GM21528 (cell line): ENCODE results near the gene BRD1.
"Not testable (repeated sequence)": the region's sequence is repeated elsewhere in the genome, so short reads cannot be mapped to it uniquely, and the experiment has no call there.

ENCODE experiments used
- ATAC-seq: cut with Tn5 transposase; IDR thresholded peaks from one replicate; pipeline ENCODE4 v1.9.1; 2021; ENCODE audit warnings: mild to moderate bottlenecking, moderate library complexity; ENCODE audit not compliant: unreplicated experiment, low FRiP score

The BRD1 gene

DNA sequence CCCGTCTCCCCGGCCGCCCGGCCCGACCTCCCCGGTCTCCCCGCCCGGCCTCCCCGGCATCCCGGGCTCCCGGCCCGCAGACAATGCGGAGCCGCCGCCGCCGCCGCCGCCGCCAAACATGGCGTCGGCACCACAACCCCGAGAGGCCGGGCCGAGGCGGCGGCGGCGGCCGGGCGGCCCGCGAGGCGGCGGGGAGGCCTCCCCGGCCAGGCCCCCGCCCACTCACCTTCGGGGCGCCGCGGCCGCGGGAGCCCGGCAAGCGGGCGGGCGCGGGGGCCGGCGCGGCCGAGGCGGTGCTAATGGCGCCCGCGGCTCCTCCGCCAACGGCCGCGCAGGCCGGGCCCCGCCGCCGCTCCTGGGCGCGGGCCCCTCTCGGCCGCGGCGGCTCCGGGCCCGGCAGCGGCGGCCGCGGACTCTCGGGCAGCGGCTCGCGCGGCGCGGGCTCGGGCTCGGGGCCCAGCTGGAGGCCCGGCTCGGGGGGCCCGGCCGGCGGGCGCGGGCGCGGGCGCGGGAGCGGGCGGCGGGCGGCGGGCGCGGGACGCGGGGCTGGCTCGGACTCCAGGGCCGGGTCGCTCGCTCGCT lies 311 bp downstream of the BRD1 start:
- ATAC-seq = no peak

DNA sequence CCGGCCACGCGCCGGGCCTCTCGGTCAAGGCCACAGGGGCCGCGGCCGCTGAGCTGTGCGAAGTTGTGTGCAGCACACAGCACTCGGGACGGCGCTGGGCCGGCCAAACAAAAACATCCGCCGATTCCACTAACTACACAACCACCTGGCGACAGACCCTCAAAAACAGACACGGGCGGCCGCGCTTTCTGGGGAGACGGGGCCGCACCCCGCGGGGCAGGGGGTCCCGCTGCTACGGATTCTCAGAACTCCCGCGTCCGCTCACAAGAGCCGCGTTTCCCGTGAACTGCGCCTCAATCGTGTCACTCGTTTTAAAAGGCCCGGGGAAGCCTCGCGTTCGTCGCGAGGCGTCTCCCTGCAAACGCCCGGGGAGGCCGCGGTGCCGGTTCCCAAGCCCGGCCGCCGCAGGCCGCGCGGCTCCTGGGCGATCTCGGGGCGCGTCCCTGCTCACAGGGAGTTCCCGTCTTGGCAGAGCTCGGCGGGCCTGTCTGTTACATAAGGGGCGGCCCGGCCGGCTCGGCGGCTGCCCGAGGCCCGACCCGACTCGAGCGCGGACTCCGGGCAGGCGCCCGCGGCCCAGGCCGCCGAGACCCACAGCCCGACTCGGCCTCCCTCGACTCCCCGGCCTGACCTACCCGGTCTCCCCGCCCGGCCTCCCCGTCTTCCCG lies 936 bp downstream of the BRD1 start:
- no peak for ATAC-seq

DNA sequence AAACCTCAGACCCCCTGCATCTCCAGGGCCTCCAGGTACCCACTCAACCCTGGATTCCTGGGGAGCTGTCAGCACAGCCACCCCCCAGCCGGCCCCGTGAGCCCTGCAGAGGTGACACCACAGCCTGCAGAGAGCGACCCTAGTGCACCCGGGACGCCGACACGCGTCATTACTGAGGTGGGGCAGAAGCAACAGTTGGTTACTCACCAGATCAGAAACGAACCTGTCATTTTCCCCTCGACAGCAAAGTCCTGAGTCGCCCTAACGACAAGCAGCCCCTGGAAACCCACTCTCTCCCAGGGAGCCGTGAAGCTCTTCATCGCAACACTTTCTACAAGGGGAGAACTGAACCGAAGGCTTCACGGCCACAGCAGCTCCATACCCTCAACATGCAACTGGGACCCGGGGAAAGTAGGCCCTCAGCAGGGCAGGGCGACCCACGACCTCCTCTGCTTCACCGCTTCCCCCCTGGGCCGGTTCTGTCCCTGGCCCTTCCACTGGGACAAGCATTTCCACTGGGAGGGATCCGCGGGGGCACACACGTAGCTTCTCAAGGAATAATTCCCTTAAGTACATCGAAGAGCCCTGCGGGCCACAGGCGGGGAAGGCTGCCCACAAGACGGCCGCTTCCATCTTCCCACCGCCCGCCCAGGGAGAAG lies 1.6 kb downstream of the BRD1 start:
- ATAC-seq = no peak

DNA sequence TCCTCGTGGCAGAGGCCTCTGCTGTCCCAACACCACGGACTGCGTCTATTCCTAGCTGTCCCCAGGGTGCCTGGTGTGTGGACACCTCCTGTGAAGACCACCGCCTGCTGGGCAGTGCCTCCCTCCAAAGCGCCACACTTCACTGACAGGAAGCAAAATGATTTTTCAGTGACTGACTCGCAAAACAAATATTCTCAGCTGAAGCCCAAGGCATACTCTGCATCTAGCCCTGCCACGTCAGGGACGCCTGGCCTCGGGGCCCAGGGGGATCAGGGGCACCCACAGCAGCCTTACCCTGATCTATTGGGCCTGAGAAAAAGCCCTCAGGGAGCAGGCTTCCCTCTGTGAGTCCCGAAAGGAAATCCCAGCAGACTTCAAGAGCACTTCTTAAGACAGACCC lies 2.2 kb downstream of the BRD1 start:
- ATAC-seq = no peak

DNA sequence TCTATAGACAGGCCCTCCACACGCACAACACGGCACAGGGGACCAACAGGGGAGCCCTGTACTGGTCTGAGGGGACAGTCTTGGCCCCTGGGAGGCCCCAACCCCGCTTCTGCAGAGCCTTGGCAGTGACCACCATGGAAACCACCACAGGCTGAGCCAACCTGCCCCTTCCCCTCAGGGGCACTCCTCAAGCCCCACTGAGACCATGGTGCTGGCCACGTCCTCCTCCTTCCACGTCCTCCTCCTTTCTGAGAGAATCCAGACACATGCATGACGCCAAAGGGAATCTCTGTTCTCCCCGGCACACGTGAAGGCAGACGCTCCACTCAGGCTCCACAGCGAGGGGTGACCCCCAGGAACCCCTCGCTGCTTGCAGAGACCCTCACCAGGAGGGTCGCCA lies 2.7 kb downstream of the BRD1 start:
- ATAC-seq = no peak

DNA sequence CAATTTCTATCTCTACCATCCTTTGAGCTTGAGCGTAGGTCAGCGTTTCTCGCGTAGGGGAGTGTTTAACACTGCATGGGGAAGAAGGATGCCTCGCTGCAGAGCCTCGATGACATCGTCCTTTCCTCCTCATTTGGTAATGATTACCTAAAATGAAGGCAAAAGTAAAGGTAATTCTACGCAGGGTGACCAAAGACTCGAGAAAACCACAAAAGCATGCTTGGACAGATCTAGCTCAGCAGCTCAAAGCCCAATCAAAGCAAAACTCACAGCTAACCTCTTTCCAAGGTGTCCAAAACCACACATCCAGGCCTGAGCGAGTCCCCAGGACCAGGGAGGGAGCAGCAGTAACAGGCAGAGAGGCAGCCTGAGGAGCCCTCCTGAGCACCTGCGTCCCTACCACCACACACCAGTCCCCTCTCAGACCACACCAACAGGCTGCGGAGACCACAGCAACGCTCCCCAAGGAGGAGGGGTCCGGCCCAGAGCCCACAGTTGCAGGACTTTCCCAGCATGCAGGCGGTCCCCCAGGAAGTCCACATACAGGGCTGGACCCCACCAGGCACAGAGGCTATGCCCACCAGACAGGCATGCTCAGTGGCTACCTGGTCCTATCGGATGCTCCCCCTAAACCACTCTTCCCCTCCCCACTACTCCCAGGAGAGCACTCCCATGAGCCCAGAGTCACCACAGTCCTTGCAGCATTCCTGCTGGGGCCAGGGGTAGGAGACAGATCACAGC lies 3.3 kb downstream of the BRD1 start:
- ATAC-seq = no peak

DNA sequence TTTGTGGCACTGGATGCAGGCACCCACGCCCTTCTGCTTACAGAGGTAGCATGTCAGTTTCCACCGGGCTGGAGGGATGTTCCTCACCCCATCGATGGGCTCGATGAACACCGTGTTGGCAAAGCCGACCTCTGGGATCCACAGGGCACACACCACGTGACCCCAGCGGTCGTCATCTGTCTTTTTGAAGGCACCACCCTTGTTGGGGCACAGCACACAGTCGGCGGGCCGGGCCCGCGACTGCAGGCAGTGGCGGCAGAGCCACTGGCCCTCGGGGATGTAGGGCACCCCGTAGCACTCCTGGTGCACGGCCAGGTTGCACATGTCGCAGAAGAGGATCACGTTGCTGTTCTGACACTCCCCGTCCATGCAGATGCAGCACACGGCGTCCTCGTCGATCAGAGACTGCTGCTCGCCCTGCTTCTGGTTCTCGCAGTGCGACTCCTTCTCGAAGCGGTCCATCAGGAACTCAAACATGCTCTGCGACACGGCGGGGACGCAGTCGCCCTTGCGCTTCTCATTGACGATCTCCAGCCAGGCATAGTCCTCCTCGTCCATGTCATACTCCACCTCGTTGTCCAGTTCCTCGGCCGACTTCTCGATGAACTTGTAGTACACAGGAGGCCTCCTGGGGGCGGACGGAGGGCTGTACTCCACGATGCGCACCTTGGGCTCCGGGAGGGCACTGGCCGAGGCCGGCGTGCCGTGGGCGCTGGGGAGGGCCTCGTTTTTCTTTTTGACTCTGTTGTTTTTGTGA lies 4.2 kb downstream of the BRD1 start:
- no peak for ATAC-seq

DNA sequence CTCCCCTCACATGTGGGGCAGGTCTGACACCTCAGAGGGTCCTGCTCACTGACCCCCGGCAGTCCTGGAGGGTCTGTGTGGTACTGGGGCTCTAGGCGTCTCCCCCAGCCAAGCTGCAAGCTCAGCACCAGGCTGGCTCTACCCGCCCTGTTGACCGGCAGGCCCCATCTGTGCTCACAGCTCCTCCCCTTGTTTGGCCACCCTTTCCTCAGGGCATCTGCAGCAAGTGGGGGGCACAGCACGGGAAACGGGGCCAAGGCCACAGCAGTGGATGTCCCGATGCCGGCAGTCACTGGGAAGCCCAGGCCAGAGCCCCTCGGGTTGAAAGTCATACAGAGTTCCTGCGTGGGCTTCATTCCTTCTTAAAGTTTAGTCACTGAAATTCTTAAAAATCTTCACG lies 5.9 kb downstream of the BRD1 start:
- not testable (repeated sequence) for ATAC-seq

DNA sequence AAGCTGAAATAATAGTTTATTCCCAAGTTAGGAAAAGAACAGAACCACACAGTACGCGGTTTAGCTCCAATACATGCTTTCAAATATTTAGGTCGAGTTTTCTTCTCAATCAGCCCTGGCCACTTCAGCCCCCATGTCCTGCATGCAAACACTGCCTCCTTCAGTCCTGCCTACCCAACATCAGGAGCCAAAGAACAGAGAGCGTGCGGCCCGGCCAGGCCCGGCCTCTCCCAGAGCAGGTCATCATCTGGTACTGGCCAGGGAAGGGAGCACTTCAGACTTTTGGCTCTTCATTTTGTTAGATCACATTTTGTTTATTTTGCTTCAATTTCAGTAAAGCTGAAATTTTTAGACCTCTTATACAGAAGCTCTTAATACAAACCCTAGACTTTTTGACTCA lies 6.7 kb downstream of the BRD1 start:
- ATAC-seq = no peak

DNA sequence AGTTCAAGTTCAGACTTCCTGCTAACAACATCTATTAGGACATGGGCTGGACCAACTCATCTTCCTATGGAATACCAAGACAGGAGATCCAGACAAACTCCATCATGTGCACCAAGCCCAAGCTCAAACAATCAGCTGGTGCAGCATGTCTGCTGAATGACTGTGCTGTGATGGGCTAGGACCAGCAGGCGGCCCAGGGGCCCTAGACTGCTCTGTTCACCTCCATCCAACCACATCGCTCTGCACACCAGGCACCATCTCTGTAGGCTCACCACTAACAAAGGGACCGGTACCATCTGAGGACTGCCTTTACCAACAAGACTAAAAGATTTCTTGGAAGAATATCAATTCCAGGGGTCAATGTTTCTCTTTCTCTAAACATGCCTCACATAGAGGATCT lies 10.3 kb downstream of the BRD1 start:
- no peak for ATAC-seq

DNA sequence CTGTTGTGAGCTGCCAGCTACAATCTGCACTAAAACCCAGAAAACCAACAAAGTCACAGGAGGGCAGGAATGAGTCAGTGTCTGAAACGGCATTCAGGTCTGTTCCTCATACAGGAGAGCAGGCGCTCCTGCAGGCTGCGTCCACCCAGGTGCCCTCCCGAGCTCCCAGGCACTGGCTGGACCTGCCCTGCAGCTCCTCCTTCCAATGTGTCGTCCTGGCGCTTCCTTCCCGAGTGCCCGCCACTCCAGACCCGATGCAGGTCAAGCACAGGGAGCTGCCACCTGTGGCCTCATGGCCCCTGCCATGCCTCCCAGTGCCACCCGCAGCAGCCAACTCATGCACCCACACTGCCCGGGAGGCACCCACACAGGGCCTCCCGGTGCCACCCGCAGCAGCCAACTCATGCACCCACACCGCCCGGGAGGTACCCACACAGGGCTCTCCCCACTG lies 12.0 kb downstream of the BRD1 start:
- ATAC-seq = no peak

DNA sequence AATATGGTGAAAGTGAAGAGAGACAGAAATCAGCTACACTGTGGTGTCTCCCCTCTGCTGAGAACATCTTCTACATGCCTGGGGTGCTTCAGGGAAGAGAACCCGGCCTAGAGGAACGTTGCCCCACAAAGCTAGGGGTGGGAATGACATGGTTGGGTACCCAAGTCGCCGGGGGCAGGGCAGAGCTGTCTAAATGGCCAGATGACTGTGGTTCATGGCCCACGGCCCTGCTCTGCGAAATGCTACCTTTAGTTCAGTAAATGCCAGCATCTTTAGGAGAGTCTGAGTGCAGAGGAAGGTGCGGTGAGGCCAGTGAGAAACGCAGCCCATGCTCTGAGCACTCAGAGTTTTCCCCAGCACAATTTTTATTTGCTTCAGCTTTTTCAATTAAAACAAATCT lies 12.8 kb downstream of the BRD1 start:
- no peak for ATAC-seq

DNA sequence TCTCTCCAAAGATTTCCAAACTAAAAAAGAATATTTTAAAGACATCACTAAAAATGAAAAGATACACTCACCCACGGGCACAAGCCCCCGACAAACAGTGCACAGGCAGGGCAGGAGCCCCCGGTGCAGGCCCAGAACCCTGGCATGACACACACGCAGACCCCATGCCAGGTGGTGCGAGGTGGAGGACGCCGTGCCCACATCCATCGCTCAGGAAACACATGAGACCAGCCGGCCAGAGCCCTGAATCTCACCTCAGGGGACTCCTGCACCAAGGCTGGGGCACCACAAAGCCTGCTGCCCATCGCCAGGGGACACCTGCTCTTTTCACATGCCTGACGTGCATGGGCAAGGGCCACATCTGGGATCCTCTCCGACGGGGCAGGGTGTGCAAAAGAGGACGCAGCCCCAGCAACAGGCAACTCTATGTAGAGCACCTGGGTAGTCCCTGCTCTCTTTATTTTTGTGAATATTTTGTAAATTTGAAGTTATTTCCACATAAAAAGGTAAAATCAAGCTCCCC lies 13.4 kb downstream of the BRD1 start:
- no peak for ATAC-seq

DNA sequence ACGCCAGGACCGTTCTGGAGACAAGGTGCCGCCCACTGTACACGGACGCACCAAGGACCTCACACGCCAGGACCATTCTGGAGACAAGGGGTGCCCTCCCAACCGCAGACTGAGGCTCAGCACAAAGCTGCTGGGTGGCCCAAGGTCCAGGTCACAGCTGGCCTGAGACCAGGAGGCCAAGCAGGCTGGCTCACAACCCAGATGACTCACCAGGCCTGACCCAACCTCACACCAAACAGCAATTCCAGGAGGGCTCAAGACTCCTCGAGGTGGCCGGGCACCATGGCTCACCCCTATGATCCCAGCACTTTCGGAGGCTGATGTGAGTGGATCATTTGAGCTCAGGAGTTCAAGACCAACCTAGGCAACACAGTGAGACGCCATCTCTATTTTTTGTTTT lies 14.8 kb downstream of the BRD1 start:
- no peak for ATAC-seq

DNA sequence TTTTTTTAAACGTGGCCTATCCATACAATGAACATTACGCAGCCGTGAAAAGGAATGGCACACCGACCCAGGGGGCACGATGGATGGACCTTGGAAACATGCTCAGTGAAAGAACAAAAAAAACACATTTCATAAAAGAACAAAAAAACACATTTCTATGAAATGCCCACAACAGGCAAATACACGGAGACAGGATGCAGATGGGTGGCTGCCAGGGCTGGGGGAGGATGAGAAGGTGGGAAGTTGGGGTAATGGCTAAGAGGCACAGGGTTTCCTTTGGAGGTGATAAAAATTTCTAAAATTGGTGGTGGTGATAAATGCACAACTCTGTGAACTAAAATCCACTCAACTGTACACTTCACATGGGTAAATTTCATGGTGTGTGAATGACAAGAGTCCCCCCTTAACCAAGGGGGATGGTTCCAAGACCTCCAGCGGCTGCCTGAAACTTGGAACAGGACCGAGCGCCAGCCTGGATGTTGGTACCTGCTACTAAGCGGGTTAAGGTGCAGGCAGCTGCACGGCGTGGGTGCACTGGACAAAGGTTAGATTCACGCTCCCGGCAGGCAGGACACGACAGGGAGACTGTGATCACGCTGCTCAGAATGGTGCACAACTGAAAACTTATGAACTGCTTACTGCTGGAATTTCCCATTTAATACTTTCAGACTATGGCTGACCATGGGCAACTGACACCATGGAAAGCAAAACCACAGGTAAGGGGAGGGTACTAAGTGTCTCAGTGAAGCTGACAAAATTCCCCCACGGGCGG lies 16.5 kb downstream of the BRD1 start:
- no peak for ATAC-seq

DNA sequence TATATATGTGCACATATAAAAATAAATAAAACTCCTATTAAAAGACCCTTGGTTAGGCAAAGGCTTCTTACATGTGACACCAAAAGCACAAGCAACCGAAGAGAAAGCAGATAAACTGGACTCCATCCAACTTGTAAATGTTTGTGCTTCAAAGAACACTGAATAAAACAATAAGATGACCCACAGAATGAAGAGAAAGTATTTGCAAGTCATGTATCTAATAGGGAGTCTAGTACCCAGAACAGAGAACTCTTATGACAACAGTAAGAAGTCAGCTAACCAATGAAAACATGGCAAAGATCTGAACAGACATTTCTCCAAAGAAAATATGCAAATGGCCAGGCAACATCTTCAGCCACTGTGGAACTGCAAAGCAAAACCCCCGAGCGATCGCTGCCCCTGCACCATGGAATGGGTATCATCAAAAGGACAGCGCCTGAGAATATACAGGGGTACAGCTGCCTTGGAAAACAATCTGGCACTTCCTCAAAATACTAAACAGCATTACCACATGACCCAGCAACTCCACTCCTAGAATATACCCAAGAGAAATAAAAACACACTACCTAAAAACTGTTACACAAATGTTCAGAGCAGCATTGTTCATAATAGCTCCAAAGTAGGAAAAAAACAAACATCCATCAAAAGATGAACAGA lies 17.2 kb downstream of the BRD1 start:
- ATAC-seq = no peak

DNA sequence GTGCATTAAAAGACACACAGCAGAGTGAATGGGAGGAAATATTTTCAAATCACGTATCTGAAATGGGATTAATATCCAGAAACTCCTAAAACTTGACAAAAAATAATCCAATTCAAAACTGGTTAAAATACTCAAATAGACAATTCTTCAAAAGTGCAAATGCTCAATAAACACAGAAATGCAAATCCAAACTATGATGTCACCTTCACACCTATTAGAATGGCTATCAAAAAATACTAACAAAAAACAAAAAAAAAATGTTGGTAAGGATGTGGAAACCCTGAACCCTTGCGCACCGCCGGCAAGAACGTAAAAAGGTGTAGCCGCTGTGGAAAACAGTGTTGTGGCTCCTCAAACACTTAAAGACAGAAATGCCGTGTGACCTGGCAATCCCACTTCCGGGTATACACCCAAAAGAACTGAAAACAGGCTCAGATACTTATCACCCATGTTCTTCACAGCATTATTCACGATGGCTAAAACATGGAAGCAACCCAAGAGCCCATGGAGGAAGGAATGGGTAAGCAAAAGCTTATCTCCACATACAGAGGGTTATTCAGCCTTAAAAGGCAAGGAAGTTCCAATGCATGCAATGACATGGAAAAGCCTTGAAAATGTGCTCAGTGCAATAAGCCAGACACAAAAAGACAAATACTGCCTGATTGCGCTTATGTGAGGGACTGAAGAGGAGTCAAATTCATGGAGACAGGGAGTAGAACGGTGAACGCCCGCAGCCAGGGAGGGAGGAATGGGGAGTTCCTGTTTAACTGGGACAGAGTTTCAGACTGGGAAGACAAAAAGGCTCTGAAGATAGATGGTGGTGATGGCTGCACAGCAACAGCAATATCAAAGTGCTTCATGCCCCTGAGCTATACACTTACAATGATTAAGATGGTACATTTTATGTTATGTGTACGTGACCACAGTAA lies 19.6 kb downstream of the BRD1 start:
- ATAC-seq = no peak

DNA sequence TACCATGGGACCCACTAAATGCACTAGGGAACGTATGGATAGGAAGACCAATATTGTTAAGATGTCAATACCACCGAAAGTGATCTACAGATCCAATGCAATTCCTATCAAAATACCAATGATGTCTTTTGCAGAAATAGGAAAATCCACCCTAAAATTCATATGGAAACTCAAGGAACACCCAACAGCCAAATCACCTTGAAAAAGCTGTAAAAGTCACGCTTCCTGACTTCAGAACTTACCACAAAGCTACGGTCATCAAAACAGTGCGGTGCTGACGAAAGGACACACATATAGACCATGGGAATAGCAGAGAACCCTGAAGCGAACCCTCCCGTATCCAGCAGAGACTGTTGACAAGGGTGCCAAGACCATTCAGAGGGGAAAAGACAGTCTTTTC lies 20.5 kb downstream of the BRD1 start:
- ATAC-seq = no peak
